RWPE2 (cell line): Measurements from ENCODE around the gene CHST4.

Source experiments
- ATAC-seq: fragments of 200-7000 bp; cut with Tn5 transposase; 3 replicates; pipeline ENCODE4 v1.9.1; 2021; ENCODE audit warnings: low read depth
- DNase-seq: peaks from one replicate; pipeline ENCODE4 v3.0.0-alpha.2; 2020; ENCODE audit warnings: low spot score
- H3K27ac ChIP-seq: fragments of 450-650 bp; 2 replicates; pipeline ENCODE4 v1.5.1; 2017; ENCODE audit warnings: mild to moderate bottlenecking; ENCODE audit not compliant: poor library complexity, severe bottlenecking
- H3K27me3 ChIP-seq: fragments of 250-450 bp; sonication (Bioruptor Pico); 2 replicates; pipeline ENCODE4 v1.5.1; 2021; ENCODE audit warnings: mild to moderate bottlenecking, moderate library complexity; ENCODE audit not compliant: insufficient read depth, poor library complexity, severe bottlenecking
- H3K36me3 ChIP-seq: fragments of 250-450 bp; sonication (Bioruptor Pico); 2 replicates; pipeline ENCODE4 v1.5.1; 2020; ENCODE audit warnings: low read depth, mild to moderate bottlenecking, moderate library complexity
- H3K4me1 ChIP-seq: fragments of 250-450 bp; sonication (Bioruptor Pico); 2 replicates; pipeline ENCODE4 v1.5.1; 2021; ENCODE audit warnings: mild to moderate bottlenecking, moderate library complexity; ENCODE audit not compliant: insufficient read depth, poor library complexity, severe bottlenecking
- H3K4me3 ChIP-seq: fragments of 250-450 bp; sonication (Bioruptor Pico); 2 replicates; pipeline ENCODE4 v1.5.1; 2021; ENCODE audit warnings: mild to moderate bottlenecking, moderate library complexity; ENCODE audit not compliant: severe bottlenecking
- H3K9me3 ChIP-seq: fragments of 250-450 bp; sonication (Bioruptor Pico); 2 replicates; pipeline ENCODE4 v1.5.1; 2021; ENCODE audit warnings: mild to moderate bottlenecking, moderate library complexity; ENCODE audit not compliant: severe bottlenecking
- TF ChIP-seq, protein P1 (sequence below): fragments of 450-650 bp; IDR thresholded peaks from one replicate; pipeline ENCODE4 v1.5.1; 2017; ENCODE audit warnings: mild to moderate bottlenecking, moderate library complexity; ENCODE audit not compliant: poor library complexity, severe bottlenecking

Gene CHST4

GRCh38 chr16:71536752-71537499 lies 10.7 kb downstream of the CHST4 start:
- H3K4me1 ChIP-seq = no peaks in the 10 kb centered on the region
- ATAC-seq = no peak
- no peak for DNase-seq
- no peak overlapping the region for H3K4me3 ChIP-seq
- H3K27ac ChIP-seq = no peak overlapping the region
- no peaks in the 10 kb centered on the region for H3K9me3 ChIP-seq
- H3K36me3 ChIP-seq = no peaks in the 10 kb centered on the region
- TF ChIP-seq, protein P1, sequence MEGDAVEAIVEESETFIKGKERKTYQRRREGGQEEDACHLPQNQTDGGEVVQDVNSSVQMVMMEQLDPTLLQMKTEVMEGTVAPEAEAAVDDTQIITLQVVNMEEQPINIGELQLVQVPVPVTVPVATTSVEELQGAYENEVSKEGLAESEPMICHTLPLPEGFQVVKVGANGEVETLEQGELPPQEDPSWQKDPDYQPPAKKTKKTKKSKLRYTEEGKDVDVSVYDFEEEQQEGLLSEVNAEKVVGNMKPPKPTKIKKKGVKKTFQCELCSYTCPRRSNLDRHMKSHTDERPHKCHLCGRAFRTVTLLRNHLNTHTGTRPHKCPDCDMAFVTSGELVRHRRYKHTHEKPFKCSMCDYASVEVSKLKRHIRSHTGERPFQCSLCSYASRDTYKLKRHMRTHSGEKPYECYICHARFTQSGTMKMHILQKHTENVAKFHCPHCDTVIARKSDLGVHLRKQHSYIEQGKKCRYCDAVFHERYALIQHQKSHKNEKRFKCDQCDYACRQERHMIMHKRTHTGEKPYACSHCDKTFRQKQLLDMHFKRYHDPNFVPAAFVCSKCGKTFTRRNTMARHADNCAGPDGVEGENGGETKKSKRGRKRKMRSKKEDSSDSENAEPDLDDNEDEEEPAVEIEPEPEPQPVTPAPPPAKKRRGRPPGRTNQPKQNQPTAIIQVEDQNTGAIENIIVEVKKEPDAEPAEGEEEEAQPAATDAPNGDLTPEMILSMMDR = no peak
- peaks cover 2% of the 10 kb centered on the region for H3K27me3 ChIP-seq

- TF ChIP-seq, protein P1 = peak; percentile 70
- Histone ChIP-seq H3K36me3 (no peaks in the 10 kb centered on the region), H3K27me3 (peaks cover under 1% of the 10 kb centered on the region), H3K9me3 (no peaks in the 10 kb centered on the region), H3K27ac (no peak overlapping the region), H3K4me3 (no peak overlapping the region), H3K4me1 (no peaks in the 10 kb centered on the region)
- no peak for DNase-seq
- peak; percentile 86 for ATAC-seq
These were observed 11.4 kb downstream of the CHST4 start for GRCh38 chr16:71537643-71538042.

- peak; percentile 44; the same call in 2 of the 3 replicates for ATAC-seq
These were observed 16.2 kb downstream of the CHST4 start for GRCh38 chr16:71542377-71542776.

GRCh38 chr16:71547168-71547567 lies 20.9 kb downstream of the CHST4 start:
- no peaks in the 10 kb centered on the region for H3K36me3 ChIP-seq
- no peak overlapping the region for H3K27ac ChIP-seq
- no peak for DNase-seq
- peaks cover 8% of the 10 kb centered on the region for H3K27me3 ChIP-seq
- H3K4me1 ChIP-seq = no peaks in the 10 kb centered on the region
- H3K4me3 ChIP-seq = no peak overlapping the region
- no peaks in the 10 kb centered on the region for H3K9me3 ChIP-seq
- TF ChIP-seq, protein P1 = no peak
- no peak for ATAC-seq

More at GRCh38 chr16:71542377-71542776, 16.2 kb downstream of the CHST4 start:
- no peak for DNase-seq
- Histone ChIP-seq H3K27me3 (peaks cover 3% of the 10 kb centered on the region), H3K9me3 (no peaks in the 10 kb centered on the region), H3K4me3 (no peak overlapping the region), H3K27ac (no peak overlapping the region), H3K4me1 (no peaks in the 10 kb centered on the region), H3K36me3 (no peaks in the 10 kb centered on the region)
- TF ChIP-seq, protein P1 = peak; percentile 52
